GM19324 (cell line): ENCODE measurements around the gene SEPTIN12.
A peak's percentile ranks its signal among the peaks of the same experiment; 100 is the strongest.
"Not testable (repeated sequence)": the region's sequence is repeated elsewhere in the genome, so short reads cannot be mapped to it uniquely, and the experiment has no call there.

Experiments
- ATAC-seq: cut with Tn5 transposase; IDR thresholded peaks from one replicate; pipeline ENCODE4 v1.9.1; 2021; ENCODE audit warnings: mild to moderate bottlenecking, moderate library complexity; ENCODE audit not compliant: unreplicated experiment, low FRiP score

Gene SEPTIN12

GRCh38 chr16:4788489-4788889, 344 bp upstream of the SEPTIN12 start:
- no peak for ATAC-seq

- ATAC-seq = no peak
Observed at GRCh38 chr16:4787068-4787467, 1.1 kb downstream of the SEPTIN12 start.

GRCh38 chr16:4785758-4786433, 2.2 kb downstream of the SEPTIN12 start:
- no peak for ATAC-seq

- ATAC-seq = not testable (repeated sequence)
Observed at GRCh38 chr16:4784444-4784987, 3.6 kb downstream of the SEPTIN12 start.

DNA sequence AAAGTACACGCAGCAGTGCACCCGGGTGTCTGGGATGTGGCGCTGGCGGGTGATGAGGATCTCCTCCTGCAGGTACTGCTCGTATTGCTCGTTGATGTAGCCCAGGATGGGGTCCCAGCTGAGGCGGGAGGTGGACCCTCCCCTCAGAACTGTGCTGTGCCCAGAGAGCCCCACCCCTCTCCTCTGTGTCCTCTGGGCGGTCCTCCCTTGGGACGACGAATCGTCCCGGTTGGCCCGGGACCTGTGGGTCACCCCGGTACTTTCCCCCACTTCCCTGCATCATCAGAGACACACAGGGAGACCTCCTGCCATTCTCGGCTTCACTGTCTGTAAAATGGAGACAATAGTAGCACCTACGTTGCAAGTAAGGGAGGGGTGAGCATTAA, 4.2 kb downstream of the SEPTIN12 start:
- ATAC-seq = no peak

DNA sequence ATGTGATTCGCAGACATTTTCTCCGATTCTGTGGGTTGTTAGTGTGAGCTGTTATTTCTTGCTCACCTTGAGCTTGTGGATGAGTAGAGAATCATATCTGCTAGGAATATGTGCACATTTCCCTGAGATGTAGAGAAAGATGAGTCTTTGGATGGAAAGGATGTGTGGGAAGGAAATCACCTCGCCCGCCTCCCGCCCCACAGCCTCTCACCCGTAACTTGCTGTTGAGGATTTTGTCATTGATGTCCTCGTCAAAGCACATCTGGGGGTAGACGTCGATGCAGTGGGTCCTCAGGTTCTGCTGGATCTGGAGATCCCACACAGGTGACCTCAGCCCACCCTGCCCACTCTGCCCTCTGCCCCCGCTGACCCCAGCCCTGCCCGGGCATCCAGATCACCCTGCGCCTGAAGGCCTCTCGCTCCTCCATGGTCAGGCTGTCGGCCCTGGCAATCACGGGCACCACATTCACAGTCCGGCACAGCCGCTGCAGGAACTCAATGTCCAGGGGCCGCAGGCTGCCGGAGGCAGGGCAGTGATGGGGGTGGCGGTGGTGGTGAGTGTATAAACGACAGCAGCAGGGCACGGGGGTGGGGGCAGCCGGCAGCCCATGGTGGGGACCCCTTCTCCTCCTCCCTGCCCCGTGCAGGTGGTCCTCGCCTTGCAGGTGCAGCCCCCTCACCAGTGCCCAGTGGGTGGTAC, 4.7 kb downstream of the SEPTIN12 start:
- ATAC-seq = no peak

GRCh38 chr16:4780235-4780634, 7.9 kb downstream of the SEPTIN12 start:
- ATAC-seq = no peak

GRCh38 chr16:4778050-4778392, 10.1 kb downstream of the SEPTIN12 start:
- no peak for ATAC-seq

DNA sequence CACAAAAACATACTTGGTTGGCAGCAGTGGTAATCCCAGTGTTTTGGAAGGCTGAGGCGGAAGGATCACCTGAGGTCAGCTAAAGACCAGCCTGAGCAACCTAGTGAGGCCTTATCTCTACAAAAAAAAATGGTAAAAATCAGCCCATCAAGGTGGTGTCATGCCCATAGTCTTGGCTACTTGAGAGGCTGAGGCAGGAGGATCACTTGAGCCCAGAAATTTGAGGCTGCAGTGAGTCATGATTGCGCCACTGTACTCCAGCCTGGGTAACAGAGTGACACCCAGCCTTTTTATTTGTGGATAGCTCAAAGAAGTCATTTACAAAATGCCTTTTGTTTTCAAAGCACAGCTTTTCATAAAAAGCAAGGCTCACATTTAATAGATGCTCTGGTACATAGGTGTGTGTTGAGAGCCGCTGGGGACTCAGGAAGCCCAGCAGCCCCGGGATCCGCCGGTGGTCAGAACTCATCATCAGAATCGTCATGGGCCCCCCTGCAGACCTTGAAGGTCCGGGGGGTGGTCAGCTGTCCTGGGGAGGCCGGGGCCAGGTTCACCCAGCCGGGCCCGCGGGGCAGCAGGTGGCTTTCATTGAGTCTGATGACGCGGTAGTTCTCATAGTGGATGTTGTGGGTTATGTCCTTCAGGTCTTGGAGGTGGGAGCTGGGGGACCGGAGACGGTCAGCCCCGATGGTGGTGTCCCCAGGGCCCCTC, 10.7 kb downstream of the SEPTIN12 start:
- no peak for ATAC-seq

- no peak for ATAC-seq
Observed at GRCh38 chr16:4776141-4776705, 11.9 kb downstream of the SEPTIN12 start.

- ATAC-seq = no peak
Observed at GRCh38 chr16:4775005-4775404, 13.1 kb downstream of the SEPTIN12 start.

- no peak for ATAC-seq
Observed at GRCh38 chr16:4772351-4772750, 15.8 kb downstream of the SEPTIN12 start.

- ATAC-seq = no peak
Observed at GRCh38 chr16:4771646-4772045, 16.5 kb downstream of the SEPTIN12 start.

GRCh38 chr16:4769306-4769638, 18.9 kb downstream of the SEPTIN12 start:
- ATAC-seq = no peak

DNA sequence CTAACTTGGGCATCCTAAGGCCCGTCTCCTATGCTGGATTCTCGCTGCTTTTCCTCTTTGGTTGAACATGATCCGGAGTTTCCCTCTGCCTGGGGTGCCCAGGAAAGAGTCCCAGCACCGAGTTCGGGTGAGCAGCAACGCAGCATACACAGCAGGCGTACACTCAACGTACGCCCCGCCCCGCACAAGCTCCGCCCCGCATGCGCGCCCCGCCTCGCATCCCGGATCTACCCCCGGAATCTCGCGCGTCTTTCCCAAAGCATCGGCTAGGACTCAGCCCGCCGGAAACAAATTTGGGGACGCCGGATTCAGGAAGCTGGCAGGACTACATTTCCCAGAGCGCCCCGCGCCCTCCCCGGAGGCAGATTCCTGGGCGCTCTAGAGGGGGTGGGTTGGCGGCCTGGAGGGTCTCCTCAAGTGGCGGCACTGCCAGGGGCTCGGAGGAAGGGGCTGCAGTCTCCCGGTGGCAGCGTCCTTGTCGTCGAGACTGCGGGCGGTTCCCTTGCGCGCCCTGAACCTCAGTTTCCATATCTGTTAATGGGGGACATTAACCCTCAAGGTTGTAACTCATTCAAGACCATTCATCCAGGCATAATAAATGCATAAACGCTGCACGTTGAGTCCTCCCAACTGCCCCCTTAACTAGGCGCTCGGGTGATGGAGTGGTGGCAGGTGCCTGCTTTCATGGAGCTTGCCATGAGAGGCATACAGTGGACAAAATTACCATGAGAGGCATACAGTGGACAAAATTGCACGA, 19.4 kb downstream of the SEPTIN12 start:
- peak; percentile 69 for ATAC-seq

DNA sequence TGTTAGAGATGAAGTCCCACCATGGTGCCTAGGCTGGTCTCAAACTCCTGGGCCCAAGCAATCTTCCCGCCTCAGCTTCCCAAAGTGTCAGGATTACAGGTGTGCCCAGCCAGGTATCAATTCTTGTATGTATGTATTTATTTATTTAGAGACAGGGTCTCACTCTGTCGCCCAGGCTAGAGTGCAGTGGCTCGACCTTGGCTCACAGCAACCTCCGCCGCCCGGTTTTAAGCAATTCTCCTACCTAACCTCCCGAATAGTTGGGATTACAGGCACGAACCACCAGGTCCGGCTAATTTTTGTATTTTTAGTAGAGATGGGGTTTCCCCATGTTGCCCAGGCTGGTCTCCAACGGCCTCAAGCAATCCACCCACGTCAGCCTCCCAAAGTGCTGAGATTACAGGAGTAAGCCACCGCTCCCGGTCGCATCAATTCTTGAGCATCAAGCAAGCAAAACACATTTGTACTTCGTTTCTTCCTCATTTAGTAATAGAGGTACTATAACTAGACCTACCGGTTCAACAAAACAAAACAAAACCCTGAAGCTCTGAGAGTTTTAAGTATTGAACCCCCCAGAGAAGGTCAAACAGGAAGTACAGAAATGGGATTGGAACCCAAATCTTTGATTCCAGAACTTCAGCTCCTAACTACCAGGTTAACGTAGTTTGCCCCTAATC, 20.1 kb downstream of the SEPTIN12 start:
- no peak for ATAC-seq

DNA sequence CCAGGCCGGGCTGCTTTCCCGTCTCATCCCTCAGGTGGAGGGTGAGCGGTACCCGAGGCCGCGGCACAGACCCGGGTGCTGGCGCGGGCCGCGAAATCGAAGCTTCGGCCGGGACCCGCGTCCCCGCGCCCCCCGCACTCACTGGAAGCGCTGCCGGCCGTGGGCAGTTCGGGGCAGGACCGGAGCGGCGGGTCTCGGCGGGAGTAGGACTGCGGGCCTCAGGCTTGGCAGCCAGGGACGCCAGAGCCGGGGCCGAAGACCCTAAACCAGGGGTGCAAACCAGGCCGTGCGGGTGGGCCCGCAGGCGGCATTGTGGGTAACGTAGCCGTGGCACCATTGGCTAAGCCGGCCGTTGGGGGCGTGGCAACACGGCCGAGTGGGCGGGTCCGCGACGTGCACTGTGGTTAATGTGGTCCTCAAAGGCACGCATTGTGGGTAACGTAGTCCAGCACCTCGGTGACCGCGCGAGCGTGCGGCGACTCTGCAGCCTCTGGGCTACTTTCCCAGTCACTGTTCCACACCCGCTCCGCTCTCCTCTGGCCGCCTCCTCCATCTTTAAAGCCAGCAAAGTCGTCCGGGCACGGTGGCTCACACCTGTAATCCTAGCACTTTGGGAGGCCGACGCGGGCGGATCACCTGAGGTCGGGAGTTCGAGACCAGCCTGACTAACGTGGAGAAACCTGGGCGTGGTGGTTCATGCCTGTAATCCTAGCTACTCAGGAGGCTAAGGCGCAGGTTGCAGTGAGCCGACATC, 21.1 kb downstream of the SEPTIN12 start, which contains the start of gene ZNF500:
Gene ZNF500 (minus strand): TSS at position 288 of the 754 bp plus-strand sequence. CDS start 1,184 bp downstream, outside the sequence.
- ATAC-seq = peak; percentile 85

GRCh38 chr16:4765511-4766474, 22.4 kb downstream of the SEPTIN12 start:
- ATAC-seq = no peak
